Liver (tissue), 3 donors: ENCODE results near the gene DIS3L2.

Source experiments
- HNF4A ChIP-seq, 2 donors: conservative IDR thresholded peaks; 2 replicates each; pipeline ENCODE4 v1.6.1; 2016; ENCODE audit warnings: antibody characterized with exemption in 2 of 2, mild to moderate bottlenecking in 2 of 2
- HNF4G ChIP-seq: IDR thresholded peaks from 2 replicates; pipeline ENCODE4 v1.6.1; 2016; ENCODE audit warnings: antibody characterized with exemption
- JUND ChIP-seq, 2 donors: IDR thresholded peaks; 2 replicates each; pipeline ENCODE4 v1.6.1; 2016; ENCODE audit warnings: antibody characterized with exemption in 2 of 2
- SP1 ChIP-seq: IDR thresholded peaks from 2 replicates; pipeline ENCODE4 v1.6.1; 2018; ENCODE audit warnings: antibody characterized with exemption, mild to moderate bottlenecking
- TF ChIP-seq, protein P1 (sequence below): fragments of 150-350 bp; IDR thresholded peaks from 2 replicates; pipeline ENCODE4 v1.5.1; 2017; ENCODE audit warnings: improper control_type of control experiment, low read depth, low read length; ENCODE audit not compliant: missing input control
- TF ChIP-seq, protein P2 (sequence below): IDR thresholded peaks from 2 replicates; pipeline ENCODE4 v1.6.1; 2016; ENCODE audit warnings: antibody characterized with exemption, mild to moderate bottlenecking
- TF ChIP-seq, protein P3 (sequence below): IDR thresholded peaks from 2 replicates; pipeline ENCODE4 v1.6.1; 2016; ENCODE audit warnings: antibody characterized with exemption
- donor health status: healthy.
- donor health status: healthy.

DNA sequence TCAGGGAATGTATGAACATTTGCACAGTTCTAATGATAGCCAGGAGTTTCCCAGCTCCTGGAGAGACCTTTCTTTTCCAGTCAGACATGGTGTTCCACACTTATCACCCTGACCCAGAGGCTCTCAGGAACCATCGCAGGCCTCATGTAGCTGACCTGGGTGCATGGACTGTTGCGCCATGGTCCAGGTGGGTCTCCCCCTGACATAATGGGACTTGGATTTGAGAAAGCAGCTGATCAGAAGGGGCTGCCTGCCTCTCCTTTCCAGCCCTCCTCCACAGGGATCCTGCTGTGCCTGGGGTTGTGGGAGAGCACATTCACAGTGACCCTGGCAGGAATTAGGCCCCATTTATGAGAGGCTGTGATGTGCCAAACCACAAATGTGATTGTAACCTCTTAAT, 283.6 kb downstream of the DIS3L2 start:
- TF ChIP-seq, protein P1, sequence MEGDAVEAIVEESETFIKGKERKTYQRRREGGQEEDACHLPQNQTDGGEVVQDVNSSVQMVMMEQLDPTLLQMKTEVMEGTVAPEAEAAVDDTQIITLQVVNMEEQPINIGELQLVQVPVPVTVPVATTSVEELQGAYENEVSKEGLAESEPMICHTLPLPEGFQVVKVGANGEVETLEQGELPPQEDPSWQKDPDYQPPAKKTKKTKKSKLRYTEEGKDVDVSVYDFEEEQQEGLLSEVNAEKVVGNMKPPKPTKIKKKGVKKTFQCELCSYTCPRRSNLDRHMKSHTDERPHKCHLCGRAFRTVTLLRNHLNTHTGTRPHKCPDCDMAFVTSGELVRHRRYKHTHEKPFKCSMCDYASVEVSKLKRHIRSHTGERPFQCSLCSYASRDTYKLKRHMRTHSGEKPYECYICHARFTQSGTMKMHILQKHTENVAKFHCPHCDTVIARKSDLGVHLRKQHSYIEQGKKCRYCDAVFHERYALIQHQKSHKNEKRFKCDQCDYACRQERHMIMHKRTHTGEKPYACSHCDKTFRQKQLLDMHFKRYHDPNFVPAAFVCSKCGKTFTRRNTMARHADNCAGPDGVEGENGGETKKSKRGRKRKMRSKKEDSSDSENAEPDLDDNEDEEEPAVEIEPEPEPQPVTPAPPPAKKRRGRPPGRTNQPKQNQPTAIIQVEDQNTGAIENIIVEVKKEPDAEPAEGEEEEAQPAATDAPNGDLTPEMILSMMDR = no peak
- no peak for TF ChIP-seq HNF4G
- TF ChIP-seq, protein P2, sequence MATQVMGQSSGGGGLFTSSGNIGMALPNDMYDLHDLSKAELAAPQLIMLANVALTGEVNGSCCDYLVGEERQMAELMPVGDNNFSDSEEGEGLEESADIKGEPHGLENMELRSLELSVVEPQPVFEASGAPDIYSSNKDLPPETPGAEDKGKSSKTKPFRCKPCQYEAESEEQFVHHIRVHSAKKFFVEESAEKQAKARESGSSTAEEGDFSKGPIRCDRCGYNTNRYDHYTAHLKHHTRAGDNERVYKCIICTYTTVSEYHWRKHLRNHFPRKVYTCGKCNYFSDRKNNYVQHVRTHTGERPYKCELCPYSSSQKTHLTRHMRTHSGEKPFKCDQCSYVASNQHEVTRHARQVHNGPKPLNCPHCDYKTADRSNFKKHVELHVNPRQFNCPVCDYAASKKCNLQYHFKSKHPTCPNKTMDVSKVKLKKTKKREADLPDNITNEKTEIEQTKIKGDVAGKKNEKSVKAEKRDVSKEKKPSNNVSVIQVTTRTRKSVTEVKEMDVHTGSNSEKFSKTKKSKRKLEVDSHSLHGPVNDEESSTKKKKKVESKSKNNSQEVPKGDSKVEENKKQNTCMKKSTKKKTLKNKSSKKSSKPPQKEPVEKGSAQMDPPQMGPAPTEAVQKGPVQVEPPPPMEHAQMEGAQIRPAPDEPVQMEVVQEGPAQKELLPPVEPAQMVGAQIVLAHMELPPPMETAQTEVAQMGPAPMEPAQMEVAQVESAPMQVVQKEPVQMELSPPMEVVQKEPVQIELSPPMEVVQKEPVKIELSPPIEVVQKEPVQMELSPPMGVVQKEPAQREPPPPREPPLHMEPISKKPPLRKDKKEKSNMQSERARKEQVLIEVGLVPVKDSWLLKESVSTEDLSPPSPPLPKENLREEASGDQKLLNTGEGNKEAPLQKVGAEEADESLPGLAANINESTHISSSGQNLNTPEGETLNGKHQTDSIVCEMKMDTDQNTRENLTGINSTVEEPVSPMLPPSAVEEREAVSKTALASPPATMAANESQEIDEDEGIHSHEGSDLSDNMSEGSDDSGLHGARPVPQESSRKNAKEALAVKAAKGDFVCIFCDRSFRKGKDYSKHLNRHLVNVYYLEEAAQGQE = no peak
- no peak for TF ChIP-seq JUND (IDR thresholded peaks at IDR 0.05)
- TF ChIP-seq HNF4A (conservative IDR thresholded peaks at IDR 0.05) = no peak
- TF ChIP-seq, protein P3, sequence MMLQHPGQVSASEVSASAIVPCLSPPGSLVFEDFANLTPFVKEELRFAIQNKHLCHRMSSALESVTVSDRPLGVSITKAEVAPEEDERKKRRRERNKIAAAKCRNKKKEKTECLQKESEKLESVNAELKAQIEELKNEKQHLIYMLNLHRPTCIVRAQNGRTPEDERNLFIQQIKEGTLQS = no peak
- TF ChIP-seq SP1 = no peak
